ENCODE results near the gene ZCCHC24. TPM values are rescaled to one million over a fixed set of nuclear protein-coding genes. Genes with fewer than 3 reads are reported as not detected.
A peak's percentile ranks its signal among the peaks of the same experiment; 100 is the strongest.

ZCCHC24 gene
- polyA plus RNA-seq, 1 of the 3 experiments (the other 2 are of a cell fraction): 15.8 TPM

GRCh38 chr10:79435271-79436065 lies 10.0 kb downstream of the ZCCHC24 start:
- H2AFZ ChIP-seq (ENCODE audit: low read depth): no peak overlapping the region
- WGBS (ENCODE audit: low lambda C conversion rate): 69% methylated on average over 10 of the region's 15 CpGs
- TF ChIP-seq TEAD4 (IDR thresholded peaks at IDR 0.05; ENCODE audit: borderline replicate concordance, insufficient read depth): no peak
- no peak for TF ChIP-seq REST (IDR thresholded peaks at IDR 0.05; ENCODE audit: low read depth, low read length)
- TF ChIP-seq POLR2AphosphoS5 (IDR thresholded peaks at IDR 0.05; ENCODE audit: low read depth, low read length): no peak
- no peak for TF ChIP-seq IRF3 (IDR thresholded peaks at IDR 0.05; ENCODE audit: low read depth, low read length)
- TF ChIP-seq MEF2A (IDR thresholded peaks at IDR 0.05; ENCODE audit: borderline replicate concordance, low read depth): no peak
- no peak for TF ChIP-seq JUND (IDR thresholded peaks at IDR 0.05)
- no peak for TF ChIP-seq MXI1 (IDR thresholded peaks at IDR 0.05; ENCODE audit: low read depth, low read length)
- no peak for TF ChIP-seq RFX5 (IDR thresholded peaks at IDR 0.05; ENCODE audit: low read length)
- no peak for TF ChIP-seq RCOR1 (IDR thresholded peaks at IDR 0.05; ENCODE audit: low read length)
- no peak for TF ChIP-seq GATA2 (CRISPR knock-in tag; IDR thresholded peaks at IDR 0.05)
- TF ChIP-seq MAX (IDR thresholded peaks at IDR 0.05; ENCODE audit: low read depth): no peak
- no peak for TF ChIP-seq RXRA (IDR thresholded peaks at IDR 0.05; ENCODE audit: borderline replicate concordance, low read depth)
- H3K4me3 ChIP-seq (ENCODE audit: low read depth in 2 of 2, low read length in 1 of 2): no peak overlapping the region
- no peak for DNase-seq
- H3K9ac ChIP-seq: peak overlapping the region; percentile 53
- H3K4me1 ChIP-seq (ENCODE audit: control insufficient read depth in 1 of 2, insufficient read depth in 2 of 2, low read depth in 1 of 2, low read length in 1 of 2): peaks cover 19 to 59% of the 10 kb centered on the region in 2 experiments; a peak in 3 of 4 replicates
- POLR2A ChIA-PET: no interaction called here
- peaks cover 8% of the 10 kb centered on the region for H3F3A ChIP-seq (replicated peaks; ENCODE audit: insufficient read depth)
- H3K79me2 ChIP-seq (ENCODE audit: insufficient read depth): peaks cover 71% of the 10 kb centered on the region
- H3K36me3 ChIP-seq (replicated peaks in 1 of 2; ENCODE audit: control insufficient read depth in 1 of 2, insufficient read depth in 2 of 2, low read length in 1 of 2): peaks cover 11 to 12% of the 10 kb centered on the region in 2 experiments
- H3K27me3 ChIP-seq (ENCODE audit: insufficient read depth): no peaks in the 10 kb centered on the region
- peaks cover 31% of the 10 kb centered on the region for H4K20me1 ChIP-seq (ENCODE audit: insufficient read depth)
- H3K4me2 ChIP-seq: peak overlapping the region; percentile 66; the same call in 1 of the 2 replicates
- H3K9me2 ChIP-seq: no peaks in the 10 kb centered on the region
- CTCF ChIA-PET: interaction anchor here (0.9 to 1.9 kb wide), 4 partner anchors 9 to 62 kb away, joined by 3 to 4 read pairs (median 4); no protein-coding TSS in a partner anchor
- no peaks in the 10 kb centered on the region for H3K9me3 ChIP-seq
- peak overlapping the region; percentile 63 to 86 for H3K27ac ChIP-seq (ENCODE audit: low read depth in 2 of 2, low read length in 1 of 2)

All from SK-N-SH (cell line).